Fibroblast of mammary gland (primary cell): ENCODE measurements around the gene TSPAN12.
"Not testable (repeated sequence)": the region's sequence is repeated elsewhere in the genome, so short reads cannot be mapped to it uniquely, and the experiment has no call there.

Experiments used
- DNase-seq: peaks from one replicate; pipeline ENCODE4 v3.0.0-alpha.2; 2010; ENCODE audit warnings: low read depth
- H3K4me3 ChIP-seq: 2 replicates; pipeline ENCODE4 v1.5.1; 2011; ENCODE audit warnings: low read depth, mild to moderate bottlenecking, low read length, moderate library complexity; ENCODE audit not compliant: control insufficient read depth
- CTCF ChIP-seq: conservative IDR thresholded peaks from 2 replicates; pipeline ENCODE4 v1.5.1; 2011; ENCODE audit warnings: low read depth, low read length, inconsistent platforms; ENCODE audit not compliant: control insufficient read depth, insufficient read depth

The TSPAN12 gene

GRCh38 chr7:120785095-120785494, 72.8 kb downstream of the TSPAN12 start:
- no peak overlapping the region for H3K4me3 ChIP-seq
- no peak for TF ChIP-seq CTCF

DNA sequence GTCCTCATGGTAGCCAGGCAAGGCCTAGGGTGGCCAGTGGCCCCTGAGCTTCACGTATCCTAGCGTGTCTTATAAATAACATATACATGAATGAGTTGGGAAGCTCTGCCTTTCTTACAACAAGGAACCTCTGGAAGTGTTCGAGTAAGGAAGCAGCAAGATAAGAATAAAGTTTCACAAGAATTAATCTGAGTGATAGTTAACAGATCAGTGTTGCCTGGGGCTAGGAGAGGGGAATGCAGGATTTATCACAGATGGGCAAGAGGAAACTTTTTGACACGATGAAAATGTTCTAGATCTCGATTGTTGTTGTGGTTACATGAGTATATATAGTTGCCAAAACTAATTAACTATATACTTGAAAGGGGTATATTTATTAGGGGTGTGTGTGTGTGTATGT, 74.2 kb downstream of the TSPAN12 start:
- no peak for DNase-seq
- TF ChIP-seq CTCF: no peak
- H3K4me3 ChIP-seq: no peak overlapping the region

More at GRCh38 chr7:120785095-120785494, 72.8 kb downstream of the TSPAN12 start:
- no peak for DNase-seq

- TF ChIP-seq CTCF: no peak
- H3K4me3 ChIP-seq: no peak overlapping the region
- DNase-seq: no peak
Measured at GRCh38 chr7:120783273-120783672, 74.7 kb downstream of the TSPAN12 start.

DNA sequence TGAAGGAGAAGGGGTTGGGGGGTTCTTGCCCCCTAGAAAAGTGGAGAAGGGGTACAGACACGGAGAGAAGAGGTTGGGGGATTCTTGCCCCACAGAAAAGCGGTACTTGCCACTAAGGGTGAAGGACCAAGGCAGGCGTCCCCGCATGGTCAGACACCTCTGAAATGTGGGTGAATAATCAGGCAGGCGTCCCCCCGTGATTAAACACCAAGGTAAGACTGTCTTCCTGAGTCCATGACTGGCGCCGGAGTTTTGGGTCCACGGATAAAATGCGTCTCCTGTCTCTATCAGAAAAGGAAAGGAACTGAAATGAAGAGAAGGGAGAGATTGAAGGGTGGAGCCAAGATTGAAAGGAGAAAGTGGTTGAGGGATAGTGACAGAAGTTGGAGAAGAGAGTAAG, 76.0 kb downstream of the TSPAN12 start:
- not testable (repeated sequence) for H3K4me3 ChIP-seq, DNase-seq

- TF ChIP-seq CTCF: no peak
- H3K4me3 ChIP-seq: no peak overlapping the region
- DNase-seq: no peak
Measured at GRCh38 chr7:120780938-120781337, 77.0 kb downstream of the TSPAN12 start.

DNA sequence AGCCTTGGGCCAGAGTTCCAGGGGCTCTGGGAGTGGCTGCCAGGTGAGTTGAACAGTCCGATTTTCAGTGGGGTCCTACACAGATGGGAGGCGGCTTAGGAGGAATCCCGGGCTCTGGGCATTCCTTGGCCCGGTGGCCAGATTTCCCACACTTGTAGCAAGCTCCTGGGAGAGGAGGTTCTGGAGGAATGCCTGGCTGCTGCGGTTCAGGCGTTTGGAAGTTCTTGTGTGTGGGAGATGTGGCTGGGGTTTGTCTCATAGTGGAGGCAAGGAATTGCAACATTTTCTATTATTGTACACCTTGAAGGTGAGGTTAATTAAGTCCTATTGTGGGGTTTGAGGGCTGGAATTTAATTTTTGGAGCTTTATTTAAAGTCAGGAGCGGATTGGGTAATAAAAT, 77.5 kb downstream of the TSPAN12 start:
- H3K4me3 ChIP-seq: not testable (repeated sequence)
- peak; percentile 4 for DNase-seq

DNA sequence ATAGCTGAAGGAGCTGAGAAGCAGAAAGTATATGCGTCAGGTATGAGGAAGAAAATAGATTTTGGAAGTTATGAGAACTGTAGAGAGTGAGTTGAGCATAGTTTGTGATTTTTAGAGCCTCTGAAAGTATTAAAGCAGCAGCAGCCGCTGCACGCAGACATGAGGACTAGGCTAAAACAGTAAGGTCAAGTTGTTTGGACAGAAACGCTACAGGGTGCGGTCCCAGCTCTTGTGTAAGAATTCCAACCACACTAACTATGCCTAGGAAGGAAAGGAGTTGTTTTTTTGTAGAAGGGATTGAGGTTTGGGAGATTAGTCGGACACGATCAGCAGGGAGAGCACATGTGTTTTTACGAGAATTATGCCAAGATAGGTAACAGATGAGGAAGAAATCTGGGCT, 78.9 kb downstream of the TSPAN12 start:
- H3K4me3 ChIP-seq, DNase-seq: not testable (repeated sequence)

GRCh38 chr7:120775755-120776154, 82.2 kb downstream of the TSPAN12 start:
- no peak for DNase-seq
- no peak for TF ChIP-seq CTCF
- no peak overlapping the region for H3K4me3 ChIP-seq

GRCh38 chr7:120774481-120774880, 83.5 kb downstream of the TSPAN12 start:
- DNase-seq: no peak
- no peak for TF ChIP-seq CTCF
- H3K4me3 ChIP-seq: no peak overlapping the region
